GM18867 (cell line): ENCODE data around the gene RALY.
"Not testable (repeated sequence)": the region's sequence is repeated elsewhere in the genome, so short reads cannot be mapped to it uniquely, and the experiment has no call there.

Experiments used
- ATAC-seq: cut with Tn5 transposase; IDR thresholded peaks from one replicate; pipeline ENCODE4 v1.9.1; 2021; ENCODE audit warnings: mild to moderate bottlenecking, moderate library complexity; ENCODE audit not compliant: unreplicated experiment

RALY gene

DNA sequence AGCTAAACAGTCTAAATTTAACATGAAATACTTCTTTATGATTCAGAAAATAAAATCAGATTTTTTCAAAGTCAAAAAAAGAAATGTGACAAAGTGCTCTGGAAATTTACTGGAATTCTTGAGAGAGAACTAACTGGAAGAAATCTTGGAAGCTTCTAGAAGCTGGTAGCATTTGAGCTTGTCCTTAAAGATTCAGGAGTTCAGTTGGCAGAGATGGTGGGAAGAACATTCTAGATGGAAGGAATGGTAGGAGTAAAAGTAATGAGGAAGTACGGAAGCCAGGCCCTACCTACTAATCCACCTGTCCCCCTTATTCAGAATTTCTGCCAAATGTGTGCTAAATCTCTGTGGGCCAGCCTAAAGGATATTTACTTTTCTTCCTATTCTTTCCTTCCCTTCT, 21.2 kb downstream of the RALY start:
- no peak for ATAC-seq

DNA sequence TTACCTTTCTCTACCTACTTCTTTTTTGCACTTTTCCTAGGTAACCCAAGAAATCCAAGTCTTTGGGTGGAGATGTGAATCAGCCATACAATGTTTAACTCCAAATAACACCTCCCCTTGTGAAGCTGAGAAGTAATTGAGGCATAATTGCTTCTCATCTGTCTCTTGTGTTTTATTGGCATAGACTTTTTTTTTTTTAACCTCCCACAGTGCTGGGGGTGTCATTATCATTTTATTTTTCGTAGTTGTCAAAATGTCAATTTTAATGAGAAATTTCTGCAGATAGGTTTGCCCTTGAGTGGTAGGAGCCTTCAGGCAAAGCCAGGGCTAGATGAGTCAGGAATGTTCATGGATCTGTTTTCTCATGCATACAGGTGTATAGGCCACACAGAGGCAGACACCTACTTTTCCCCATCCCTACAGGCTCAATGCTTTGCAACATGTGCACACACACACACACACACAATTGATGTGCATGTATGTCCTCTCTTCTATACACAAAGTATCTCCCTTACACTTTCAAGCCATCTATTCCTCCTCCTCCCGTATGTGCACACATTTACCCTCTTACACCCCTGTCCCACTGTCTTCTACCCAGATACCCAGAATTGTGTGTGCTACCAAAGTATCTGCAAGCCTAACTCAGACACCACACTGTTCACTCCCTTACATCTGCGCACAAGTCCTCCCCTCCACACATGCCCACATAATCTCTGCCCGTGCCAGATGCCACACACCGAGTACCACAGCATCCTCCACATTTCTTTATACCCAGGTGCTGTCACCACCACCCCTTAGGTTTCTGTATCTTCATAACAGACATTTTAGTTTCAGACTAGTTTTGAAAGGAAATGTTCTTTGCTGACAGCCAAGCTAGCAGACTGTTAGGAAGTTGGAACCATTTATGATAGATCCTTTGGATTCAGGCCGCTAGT, 22.0 kb downstream of the RALY start:
- no peak for ATAC-seq

DNA sequence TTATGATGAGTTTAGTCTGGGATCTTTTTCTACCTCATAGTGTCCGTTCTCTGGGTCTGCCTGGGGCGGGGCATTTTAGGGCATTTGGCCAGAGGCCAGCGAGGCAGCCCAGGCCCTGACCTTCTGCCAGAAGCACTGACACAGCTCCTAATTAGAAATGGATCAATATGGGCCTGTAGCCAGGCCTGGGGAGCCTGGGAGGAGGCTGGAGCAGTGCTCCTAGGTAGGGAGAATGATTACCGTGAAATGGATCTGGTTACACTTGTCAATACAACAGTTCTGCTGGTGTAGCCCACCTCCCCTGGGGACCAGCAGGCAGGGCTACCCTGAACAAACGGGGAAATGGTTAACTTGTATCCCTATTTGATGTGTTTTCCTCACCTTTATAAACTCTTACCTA, 23.0 kb downstream of the RALY start:
- no peak for ATAC-seq

DNA sequence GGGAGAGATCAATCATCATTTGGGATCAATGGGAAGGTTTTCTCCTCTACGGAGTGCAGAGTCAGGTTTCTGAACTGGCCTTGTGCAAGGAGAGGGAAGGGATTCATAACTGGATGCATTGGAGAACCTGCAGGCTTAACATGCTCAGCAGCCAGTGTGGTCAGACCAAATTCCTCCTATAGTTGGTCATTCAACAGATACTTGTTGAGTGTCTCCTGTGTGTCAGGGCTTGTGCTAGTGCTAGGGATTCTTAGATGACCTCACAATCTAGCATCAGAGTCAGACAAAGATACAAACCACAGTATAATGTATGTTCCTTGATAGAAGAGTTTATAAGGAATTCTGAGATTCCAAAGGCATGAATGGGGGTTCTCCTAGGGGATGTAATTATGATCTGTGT, 23.9 kb downstream of the RALY start:
- no peak for ATAC-seq

DNA sequence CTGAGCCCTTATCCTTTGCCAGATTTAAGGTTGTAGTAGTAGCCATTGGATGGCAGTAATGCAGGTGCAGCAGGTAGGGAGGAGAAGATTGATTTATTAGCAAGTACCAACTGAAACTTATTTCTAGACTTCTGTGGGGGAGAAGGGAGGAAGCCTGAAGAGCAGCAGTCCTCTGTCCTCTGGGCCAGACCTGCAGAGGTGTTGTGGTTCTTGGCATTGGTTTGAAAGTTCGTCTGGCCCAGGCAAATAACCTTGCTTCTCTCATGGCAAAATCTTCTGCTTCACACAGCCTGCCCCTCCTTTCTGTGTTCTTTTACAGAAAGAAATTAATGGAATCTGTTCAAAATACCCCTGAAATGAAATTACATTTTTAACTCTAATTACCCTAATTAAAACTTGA, 24.5 kb downstream of the RALY start:
- ATAC-seq: no peak

DNA sequence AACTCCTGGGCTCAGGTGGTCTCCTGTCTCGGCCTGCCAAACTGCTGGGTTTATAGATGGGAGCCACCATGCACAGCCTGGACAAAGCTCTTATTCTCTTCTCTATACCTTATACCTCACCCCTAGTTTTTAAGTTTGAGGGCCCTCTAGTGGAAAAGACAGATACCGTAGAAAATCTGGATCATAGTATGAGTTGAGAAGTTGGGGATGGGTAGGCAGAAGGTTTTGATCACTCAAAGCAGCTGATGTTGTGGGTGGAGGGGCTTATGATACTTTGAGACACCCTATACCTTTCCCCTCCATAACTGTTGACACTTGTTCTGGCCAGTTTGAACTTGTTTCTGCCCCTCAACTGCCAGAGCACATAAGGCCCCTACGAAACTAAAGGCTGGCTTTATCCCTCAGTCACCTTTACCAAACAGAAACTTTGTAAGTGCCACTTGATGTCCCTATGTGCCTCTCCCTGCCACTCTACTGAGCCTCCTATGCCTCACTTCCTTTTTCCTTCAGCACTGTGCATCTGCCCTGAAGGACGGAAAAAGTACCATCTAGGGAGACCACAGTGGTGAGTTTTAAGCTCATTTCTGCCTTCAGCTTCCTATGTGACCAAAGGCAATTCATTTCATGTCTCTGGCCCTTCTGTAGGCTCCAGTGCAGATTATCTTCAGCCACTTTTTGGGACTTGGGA, 28.6 kb downstream of the RALY start:
- no peak for ATAC-seq

DNA sequence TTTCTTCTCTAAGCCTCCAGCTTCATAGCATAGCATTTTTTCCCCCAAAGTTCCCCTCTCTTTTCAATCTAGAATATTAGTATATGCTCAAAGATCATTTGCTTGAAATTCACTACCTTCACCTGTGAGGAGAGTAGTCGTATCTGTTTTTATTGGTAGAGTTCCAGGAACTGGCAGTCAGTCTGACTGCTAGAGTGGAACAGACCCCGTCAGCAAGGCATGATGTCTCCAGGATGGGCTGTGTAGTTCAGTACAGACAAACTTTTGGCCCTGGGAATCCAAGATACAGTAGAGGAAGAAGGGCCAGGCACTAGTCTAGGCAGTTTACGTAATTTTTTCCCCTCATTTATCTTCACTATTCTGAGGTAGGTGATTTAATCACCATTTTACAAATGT, 29.1 kb downstream of the RALY start:
- ATAC-seq: no peak

DNA sequence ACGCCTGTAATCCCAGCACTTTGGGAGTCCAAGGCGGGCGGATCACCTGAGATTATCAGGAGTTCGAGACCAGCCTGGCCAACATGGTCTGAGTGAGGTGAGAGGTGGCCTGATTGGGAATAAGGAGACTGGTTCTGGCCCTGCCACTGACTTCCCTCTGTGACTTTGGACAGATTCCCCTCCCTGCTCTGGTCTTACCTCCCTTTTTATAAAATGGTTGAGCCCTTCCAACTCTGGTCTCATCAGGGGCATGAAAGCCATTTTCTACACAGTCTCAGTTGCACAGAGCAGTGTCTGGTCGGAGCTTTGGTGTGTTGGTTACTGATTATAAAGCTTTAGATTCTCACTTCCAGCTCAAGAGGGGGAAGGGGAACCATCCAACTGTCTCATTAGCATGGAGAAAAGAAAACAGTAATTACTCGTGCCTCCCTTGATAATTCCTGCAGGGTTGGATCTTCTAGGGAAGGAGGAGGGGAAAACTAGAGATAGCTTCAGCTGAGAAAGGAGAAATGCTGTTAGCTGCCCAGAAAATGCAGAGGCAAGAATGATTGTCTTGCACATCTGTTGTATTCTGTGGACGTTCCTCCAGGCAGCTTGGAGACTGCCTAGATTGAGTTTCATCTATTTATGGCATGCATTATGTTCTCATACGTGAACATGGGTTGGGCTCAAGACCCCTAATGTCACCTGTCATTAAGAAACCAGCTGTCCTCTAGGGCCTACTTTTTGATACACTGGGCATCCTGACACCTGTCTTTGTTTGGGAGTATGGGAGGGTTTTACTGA, 30.4 kb downstream of the RALY start:
- ATAC-seq: no peak

DNA sequence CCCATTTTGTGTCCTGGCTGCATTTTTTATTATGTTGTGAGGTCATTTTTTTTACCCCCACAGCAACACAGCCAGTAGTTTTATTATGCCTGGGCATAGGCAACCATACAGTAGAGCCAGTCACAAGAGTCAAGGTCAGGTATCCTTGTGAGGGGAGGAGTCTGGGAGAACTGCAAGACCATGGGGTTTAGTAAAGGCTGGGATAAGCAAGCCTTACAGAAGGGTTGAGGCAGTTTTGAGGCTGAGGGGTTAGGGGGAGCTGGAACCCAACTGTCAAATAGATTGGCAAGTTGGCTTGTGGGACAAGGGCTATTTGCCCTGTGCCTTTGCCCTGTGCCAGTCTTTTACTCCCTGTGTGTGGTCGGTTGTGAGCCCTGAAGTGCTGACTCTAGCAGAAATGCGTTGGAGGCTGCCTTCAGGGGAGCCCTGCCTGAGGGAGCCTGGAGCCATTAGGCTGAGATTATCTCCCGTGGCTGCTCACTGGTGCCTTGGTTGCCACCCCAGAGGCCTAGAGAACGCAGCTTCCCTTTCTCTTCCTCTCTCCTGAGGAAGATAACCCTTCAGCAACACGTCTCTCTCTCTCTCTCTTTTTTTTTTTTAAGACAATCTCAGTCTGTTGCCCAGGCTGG, 31.1 kb downstream of the RALY start:
- no peak for ATAC-seq

DNA sequence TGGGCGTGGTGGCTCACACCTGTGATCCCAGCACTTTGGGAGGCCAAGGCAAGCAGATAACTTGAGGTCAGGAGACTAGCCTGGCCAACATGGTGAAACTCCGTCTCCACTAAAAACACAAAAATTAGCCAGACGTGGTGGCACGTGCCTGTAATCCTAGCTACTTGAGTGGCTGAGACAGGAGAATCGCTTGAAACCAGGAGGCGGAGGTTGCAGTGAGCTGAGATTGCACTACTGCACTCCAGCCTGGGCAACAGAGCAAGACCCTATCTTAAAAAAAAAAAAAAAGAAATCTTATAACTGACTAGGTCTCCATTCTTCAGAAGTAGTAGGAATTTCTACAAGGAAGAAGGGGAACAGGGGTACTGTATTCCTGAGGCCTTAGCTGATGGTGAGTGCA, 34.3 kb downstream of the RALY start:
- ATAC-seq: not testable (repeated sequence)

DNA sequence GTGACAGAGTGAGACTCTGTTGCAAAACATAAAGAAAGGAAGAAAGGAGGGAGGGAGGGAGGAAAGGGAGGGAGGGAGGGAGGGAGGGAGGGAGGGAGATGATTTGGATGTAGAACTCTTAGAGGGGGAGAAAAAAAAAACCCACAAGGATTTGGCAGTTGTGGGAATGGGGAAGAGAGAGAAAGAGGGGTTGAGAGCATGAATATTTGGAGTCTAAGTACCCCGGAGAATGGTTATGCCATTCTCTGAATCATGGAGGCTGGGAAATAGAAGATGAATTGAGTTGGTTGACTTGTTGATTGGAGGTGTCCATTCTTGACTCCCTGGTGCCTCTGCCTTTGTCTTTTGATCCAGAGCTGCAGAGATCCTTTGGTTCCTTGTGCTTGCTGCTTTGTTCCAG, 35.7 kb downstream of the RALY start:
- no peak for ATAC-seq

DNA sequence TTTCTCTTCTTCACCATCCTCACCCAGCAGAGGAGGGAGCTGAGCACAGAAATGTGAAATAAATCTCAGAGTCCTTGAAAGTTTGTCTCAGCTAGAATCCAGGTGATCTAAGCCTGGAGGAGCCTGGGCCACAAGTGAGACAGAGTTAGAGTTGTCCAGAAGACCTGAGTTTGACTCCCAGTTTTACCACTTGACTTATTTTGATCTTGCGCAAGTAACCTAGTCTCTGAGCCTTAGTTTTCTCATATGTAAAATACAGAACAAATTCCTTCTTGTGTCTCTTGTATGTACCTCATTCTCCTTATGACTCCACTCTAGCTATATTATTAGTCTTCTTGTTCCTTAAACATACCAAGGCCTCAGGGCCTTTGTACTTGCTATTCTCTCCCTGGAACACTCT, 36.7 kb downstream of the RALY start:
- ATAC-seq: no peak

DNA sequence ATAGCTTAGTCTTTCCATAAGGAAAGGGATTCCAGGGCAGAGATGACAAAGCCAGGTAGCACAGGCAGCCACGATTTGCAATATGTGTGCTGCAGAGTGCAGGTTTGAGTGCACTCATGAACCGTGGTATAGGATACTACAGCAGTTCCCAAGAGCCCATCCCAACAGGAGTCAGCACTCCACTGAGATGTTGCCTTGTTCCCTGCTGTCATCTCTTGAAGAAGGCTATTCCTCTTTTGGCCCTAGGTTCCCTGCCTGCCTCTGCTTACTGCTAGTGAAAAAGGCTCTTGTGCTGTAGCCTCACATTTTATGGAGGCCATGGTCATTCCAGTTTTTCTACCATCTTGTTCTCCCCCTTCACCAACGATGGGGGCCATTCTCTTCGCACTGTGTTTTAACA, 40.2 kb downstream of the RALY start:
- ATAC-seq: no peak

DNA sequence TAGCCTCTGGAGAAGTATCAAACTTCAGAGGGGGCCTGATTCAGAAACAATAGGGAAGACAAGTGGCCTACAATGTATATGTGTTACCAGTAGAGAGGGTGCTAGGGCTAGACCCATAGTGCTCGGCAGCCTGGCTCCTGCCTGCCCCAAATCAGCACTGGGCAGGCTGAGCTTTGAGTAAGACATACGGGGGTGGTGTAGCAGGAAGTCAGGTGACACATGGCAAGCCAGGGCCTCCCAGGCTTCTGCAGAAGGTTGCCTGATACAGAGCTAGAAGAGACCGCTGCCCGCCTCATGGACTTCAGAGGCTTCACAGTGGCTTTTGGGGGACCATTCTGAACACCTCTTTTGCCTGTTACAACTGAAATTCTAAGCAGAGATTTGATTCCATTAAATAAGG, 43.4 kb downstream of the RALY start:
- ATAC-seq: no peak

DNA sequence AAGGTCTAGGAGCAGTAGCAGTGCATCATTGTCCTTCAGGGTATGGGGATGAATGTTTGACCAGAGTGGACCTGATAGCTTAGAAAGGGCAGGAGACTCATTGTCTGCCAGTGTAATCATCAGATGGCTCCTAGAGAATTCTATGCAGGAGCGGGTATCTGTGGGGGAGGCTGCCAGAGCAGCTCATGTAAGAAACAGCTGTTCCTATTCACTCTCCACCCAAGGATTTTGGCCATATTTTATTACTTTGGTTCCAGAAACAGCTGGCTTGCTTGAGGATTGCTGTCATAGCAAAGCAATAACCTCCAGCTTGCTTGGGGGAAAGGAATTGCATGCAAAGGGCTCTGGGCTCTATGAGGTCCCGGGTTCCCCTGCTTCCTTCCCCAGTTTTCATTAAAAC, 44.1 kb downstream of the RALY start:
- no peak for ATAC-seq

DNA sequence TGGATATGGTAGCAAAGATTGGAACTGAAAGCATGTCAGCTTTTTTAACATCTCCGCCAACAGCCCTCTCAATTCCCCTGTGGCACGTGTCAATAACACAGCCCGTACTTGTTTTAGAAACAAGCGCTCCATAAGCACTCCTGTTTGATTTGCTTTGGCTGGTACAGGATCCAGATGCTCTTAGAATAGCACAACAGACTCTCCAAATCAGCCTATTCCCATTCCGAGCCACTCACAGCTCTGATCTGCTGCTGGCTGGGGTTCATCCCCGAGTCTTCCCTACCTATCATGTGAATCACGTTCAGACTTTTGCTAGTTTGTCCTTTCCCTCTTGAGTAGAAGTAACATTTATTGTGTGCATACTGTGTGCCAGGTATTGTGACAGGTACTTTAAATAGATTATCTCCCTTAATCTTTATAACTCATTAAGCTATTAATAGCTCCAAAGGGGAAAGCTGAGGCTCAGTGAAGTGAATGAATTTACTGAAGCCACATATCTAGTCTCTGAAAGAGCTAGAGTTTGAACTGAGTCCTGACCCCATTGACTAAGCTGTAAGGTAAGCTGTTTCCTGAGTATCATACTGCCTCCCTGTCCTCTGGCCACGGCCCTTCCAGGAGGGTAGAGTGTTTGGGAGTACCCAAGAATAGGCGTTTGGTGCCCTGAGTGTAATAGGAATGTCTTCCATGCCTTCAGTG, 46.7 kb downstream of the RALY start:
- no peak for ATAC-seq

DNA sequence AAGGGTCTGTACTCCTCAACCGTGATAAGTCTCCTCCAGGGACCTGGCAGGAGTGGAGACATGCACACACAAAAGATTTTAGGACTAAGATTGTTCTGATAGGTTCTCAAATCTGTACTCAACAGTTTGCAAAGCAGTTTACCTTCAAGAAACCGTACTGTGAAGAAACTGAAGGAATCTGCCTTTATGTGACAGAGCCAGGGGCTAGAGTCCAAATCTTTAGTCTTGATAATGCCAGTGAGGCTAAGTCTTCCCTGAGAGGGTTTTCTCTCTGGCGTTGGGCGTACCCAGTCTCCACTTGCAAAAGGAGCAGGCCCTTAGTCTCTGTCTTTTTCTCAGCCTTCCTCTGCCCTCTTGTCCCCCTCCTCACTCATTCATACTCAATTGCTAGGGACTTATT, 47.5 kb downstream of the RALY start:
- no peak for ATAC-seq

DNA sequence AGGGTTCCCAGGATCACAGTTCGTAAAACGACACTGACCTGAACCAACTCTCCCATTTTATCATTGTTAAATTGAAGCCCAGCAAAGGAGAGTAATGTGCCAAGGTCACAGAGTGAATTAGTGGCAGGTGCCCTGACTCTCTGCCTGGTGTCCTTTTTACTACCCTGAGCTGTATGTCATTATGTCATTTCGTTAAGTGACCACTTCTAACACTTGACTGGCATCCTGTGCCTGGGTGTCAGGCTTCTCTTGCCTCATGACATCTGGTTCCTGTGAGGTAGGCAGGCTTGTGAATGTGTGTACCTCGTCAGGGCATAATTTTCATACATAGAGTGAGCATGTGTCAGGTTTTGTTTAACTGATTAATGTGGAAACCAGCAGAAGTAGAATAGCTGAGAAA, 48.6 kb downstream of the RALY start:
- no peak for ATAC-seq

DNA sequence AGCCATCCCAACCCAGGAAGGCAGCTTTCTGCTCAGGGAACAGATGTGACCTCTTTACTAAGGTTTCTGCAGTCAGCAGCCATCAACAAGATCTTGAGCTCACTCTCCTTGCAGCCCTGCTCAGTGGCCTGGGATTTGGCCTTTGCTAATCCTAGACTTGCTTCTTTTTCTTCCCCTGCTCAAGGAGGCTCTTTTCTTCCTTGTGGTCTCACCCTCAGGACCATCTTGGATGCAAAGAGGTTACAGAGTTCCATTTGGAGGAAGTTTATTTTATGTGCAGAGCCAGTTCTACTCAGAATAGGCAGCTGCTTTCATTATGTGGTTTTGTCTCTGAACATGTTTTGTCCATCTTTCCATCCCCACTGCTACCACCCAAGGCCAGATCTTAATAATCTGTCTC, 49.3 kb downstream of the RALY start:
- no peak for ATAC-seq

DNA sequence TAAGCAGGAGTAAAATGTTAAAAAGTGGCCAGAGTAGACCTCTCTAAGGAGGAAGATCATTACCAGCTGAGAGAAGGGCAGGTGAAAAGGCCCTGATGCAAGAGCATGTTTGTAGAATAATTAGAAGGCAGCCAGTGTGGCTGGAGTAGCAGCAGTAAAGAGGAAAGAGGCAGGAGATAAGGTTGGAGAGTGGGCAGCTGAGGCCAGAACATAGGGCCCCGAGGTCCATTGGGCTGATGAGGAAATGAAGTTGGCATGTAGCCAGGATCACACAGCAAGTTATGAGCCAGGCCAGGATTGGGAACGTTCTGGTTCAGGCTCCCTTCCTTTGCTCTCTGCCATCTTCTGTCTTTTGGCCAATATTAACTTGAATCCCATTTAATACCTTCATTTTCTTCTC, 51.6 kb downstream of the RALY start:
- no peak for ATAC-seq
